ENCODE measurements around the gene ZBTB20.
"Not testable (repeated sequence)": the region's sequence is repeated elsewhere in the genome, so short reads cannot be mapped to it uniquely, and the experiment has no call there.

GRCh38 chr3:114679773-114680172 lies 467.3 kb downstream of the ZBTB20 start:
- TF ChIP-seq TAF1 (conservative IDR thresholded peaks at IDR 0.05); JUND (IDR thresholded peaks at IDR 0.05); CTCF (IDR thresholded peaks at IDR 0.05; ENCODE audit: low read depth, low read length, missing input control); YY1 (IDR thresholded peaks at IDR 0.05); RAD21 (IDR thresholded peaks at IDR 0.05); HNF4A (conservative IDR thresholded peaks at IDR 0.05): not testable (repeated sequence)
- TF ChIP-seq, protein P1, sequence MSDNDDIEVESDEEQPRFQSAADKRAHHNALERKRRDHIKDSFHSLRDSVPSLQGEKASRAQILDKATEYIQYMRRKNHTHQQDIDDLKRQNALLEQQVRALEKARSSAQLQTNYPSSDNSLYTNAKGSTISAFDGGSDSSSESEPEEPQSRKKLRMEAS (IDR thresholded peaks at IDR 0.05): not testable (repeated sequence)
- TF ChIP-seq, protein P2, sequence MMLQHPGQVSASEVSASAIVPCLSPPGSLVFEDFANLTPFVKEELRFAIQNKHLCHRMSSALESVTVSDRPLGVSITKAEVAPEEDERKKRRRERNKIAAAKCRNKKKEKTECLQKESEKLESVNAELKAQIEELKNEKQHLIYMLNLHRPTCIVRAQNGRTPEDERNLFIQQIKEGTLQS (IDR thresholded peaks at IDR 0.05): not testable (repeated sequence)
- TF ChIP-seq, protein P3, sequence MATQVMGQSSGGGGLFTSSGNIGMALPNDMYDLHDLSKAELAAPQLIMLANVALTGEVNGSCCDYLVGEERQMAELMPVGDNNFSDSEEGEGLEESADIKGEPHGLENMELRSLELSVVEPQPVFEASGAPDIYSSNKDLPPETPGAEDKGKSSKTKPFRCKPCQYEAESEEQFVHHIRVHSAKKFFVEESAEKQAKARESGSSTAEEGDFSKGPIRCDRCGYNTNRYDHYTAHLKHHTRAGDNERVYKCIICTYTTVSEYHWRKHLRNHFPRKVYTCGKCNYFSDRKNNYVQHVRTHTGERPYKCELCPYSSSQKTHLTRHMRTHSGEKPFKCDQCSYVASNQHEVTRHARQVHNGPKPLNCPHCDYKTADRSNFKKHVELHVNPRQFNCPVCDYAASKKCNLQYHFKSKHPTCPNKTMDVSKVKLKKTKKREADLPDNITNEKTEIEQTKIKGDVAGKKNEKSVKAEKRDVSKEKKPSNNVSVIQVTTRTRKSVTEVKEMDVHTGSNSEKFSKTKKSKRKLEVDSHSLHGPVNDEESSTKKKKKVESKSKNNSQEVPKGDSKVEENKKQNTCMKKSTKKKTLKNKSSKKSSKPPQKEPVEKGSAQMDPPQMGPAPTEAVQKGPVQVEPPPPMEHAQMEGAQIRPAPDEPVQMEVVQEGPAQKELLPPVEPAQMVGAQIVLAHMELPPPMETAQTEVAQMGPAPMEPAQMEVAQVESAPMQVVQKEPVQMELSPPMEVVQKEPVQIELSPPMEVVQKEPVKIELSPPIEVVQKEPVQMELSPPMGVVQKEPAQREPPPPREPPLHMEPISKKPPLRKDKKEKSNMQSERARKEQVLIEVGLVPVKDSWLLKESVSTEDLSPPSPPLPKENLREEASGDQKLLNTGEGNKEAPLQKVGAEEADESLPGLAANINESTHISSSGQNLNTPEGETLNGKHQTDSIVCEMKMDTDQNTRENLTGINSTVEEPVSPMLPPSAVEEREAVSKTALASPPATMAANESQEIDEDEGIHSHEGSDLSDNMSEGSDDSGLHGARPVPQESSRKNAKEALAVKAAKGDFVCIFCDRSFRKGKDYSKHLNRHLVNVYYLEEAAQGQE (IDR thresholded peaks at IDR 0.05): not testable (repeated sequence)

Data from liver (tissue), 3 donors.